Left colon (tissue), 2 donors: Measurements from ENCODE around the gene ST13. TPM values are rescaled to one million over a fixed set of nuclear protein-coding genes. Genes with fewer than 3 reads are reported as not detected.
"Not testable (repeated sequence)": the region's sequence is repeated elsewhere in the genome, so short reads cannot be mapped to it uniquely, and the experiment has no call there.

ENCODE experiments used
- ATAC-seq: fragments of 200-7000 bp; cut with Tn5 transposase; one replicate; pipeline ENCODE4 v1.9.1; 2020; ENCODE audit warnings: mild to moderate bottlenecking, moderate library complexity
- DNase-seq, 2 donors: peaks; one replicate each; pipeline ENCODE4 v3.0.0-alpha.2; 2020
- intact Hi-C, 2 donors: fragments of 100-400 bp; cut with DNase I in 1 of 2; cut with micrococcal nuclease in 1 of 2; formaldehyde crosslinking; loops; one replicate each; pipeline versions ENCODE4 v1.11.2 to v1.14.0; 2022; cut with DNase I, micrococcal nuclease
- total RNA-seq, 2 donors: library from RNA; stranded (reverse); fragmentation: NEBNext Ultra II Directional; extraction: Animal tissue kit (Norgen Biotek cat#: 25700); gene quantifications; one replicate each; pipeline ENCODE4 v1.2.1, GENCODE V29; 2021
- donor health status: DM: no; HTN: no; CAD: no.
- donor health status: DM: yes; HTN: yes; CAD: no.

Gene ST13
- total RNA-seq, 2 donors from 2014 or later = 142 to 203 TPM

GRCh38 chr22:40853333-40853732 is 3.1 kb downstream of the ST13 start:
- ATAC-seq = no peak
- no peak for DNase-seq
- intact Hi-C loops = no loop called here

GRCh38 chr22:40845816-40846215 is 10.6 kb downstream of the ST13 start:
- ATAC-seq, intact Hi-C loops, DNase-seq: not testable (repeated sequence)

- DNase-seq = no peak
- intact Hi-C loops = no loop called here
- no peak for ATAC-seq
Measured at GRCh38 chr22:40844951-40845350, 11.5 kb downstream of the ST13 start.

GRCh38 chr22:40838486-40838885 is 18.0 kb downstream of the ST13 start:
- intact Hi-C loops = no loop called here
- no peak for DNase-seq
- no peak for ATAC-seq

GRCh38 chr22:40834619-40835018 is 21.8 kb downstream of the ST13 start:
- ATAC-seq (no peak), DNase-seq (no peak)
- intact Hi-C loops = no loop called here

- ATAC-seq (no peak), DNase-seq (no peak)
- intact Hi-C loops = no loop called here
Measured at GRCh38 chr22:40829131-40829530, 27.3 kb downstream of the ST13 start.

- peak; percentile 48 for ATAC-seq
- intact Hi-C loops = no loop called here
- no peak for DNase-seq
Measured at GRCh38 chr22:40826984-40827741, 29.3 kb downstream of the ST13 start.

GRCh38 chr22:40826292-40826691 is 30.1 kb downstream of the ST13 start:
- ATAC-seq, DNase-seq, intact Hi-C loops: not testable (repeated sequence)

- DNase-seq = no peak
- no peak for ATAC-seq
- intact Hi-C loops = no loop called here
Measured at GRCh38 chr22:40823426-40823825, 33.0 kb downstream of the ST13 start.

GRCh38 chr22:40819599-40820140 is 36.8 kb downstream of the ST13 start:
- DNase-seq (peak in 1 of 2 donors; percentile 9), ATAC-seq (peak; percentile 14)
- intact Hi-C loops = no loop called here

- DNase-seq = peak; percentile 88 to 93
- peak; percentile 96 for ATAC-seq
- intact Hi-C loops = no loop called here
Measured at GRCh38 chr22:40818747-40819598, 37.5 kb downstream of the ST13 start, which contains the start of gene SLC25A17. Gene SLC25A17, minus strand, starts transcription at chr22:40819346. Its CDS starts 98 bp downstream, at chr22:40819248.

GRCh38 chr22:40818192-40818746 is 38.2 kb downstream of the ST13 start:
- ATAC-seq = no peak
- peak in 1 of 2 donors; percentile 7 for DNase-seq
- intact Hi-C loops = no loop called here

- no peak for ATAC-seq
- intact Hi-C loops = no loop called here
- DNase-seq = no peak
Measured at GRCh38 chr22:40817737-40818136, 38.7 kb downstream of the ST13 start.

- intact Hi-C loops = no loop called here
- DNase-seq = no peak
- ATAC-seq = no peak
Measured at GRCh38 chr22:40813912-40814315, 42.5 kb downstream of the ST13 start.

- DNase-seq = no peak
- intact Hi-C loops = no loop called here
- no peak for ATAC-seq
Measured at GRCh38 chr22:40808018-40808841, 48.2 kb downstream of the ST13 start.

GRCh38 chr22:40806711-40807110 is 49.7 kb downstream of the ST13 start:
- no peak for ATAC-seq
- no peak for DNase-seq
- intact Hi-C loops = no loop called here

- DNase-seq (no peak), ATAC-seq (no peak)
- intact Hi-C loops = no loop called here
Measured at GRCh38 chr22:40805699-40806203, 50.7 kb downstream of the ST13 start.

- intact Hi-C loops = no loop called here
- no peak for ATAC-seq
Measured at GRCh38 chr22:40805239-40805638, 51.2 kb downstream of the ST13 start.

More at GRCh38 chr22:40805239-40805638, 51.2 kb downstream of the ST13 start:
- DNase-seq = no peak
